Stimulated activated CD4-positive, alpha-beta T cell treated with anti-CD3 and anti-CD28 coated beads, Interleukin-4, amount 100 ng/mL, for 24 hours (primary cell): ENCODE results near the gene ADAMTSL5.
"Not testable (repeated sequence)": the region's sequence is repeated elsewhere in the genome, so short reads cannot be mapped to it uniquely, and the experiment has no call there.

Experiments used
- DNase-seq: peaks from one replicate; pipeline ENCODE4 v3.0.0-alpha.2; 2020

The ADAMTSL5 gene

GRCh38 chr19:1528596-1529429 lies 16.0 kb upstream of the ADAMTSL5 start:
- DNase-seq, result no peak

- no peak for DNase-seq
Measured at GRCh38 chr19:1527650-1528309, 15.0 kb upstream of the ADAMTSL5 start.

- DNase-seq, result no peak
Measured at GRCh38 chr19:1526979-1527649, 14.3 kb upstream of the ADAMTSL5 start.

GRCh38 chr19:1526066-1526778 lies 13.4 kb upstream of the ADAMTSL5 start:
- DNase-seq, result no peak

GRCh38 chr19:1525343-1525742 lies 12.5 kb upstream of the ADAMTSL5 start:
- no peak for DNase-seq

GRCh38 chr19:1524972-1525325 lies 12.1 kb upstream of the ADAMTSL5 start:
- DNase-seq, result no peak

- no peak for DNase-seq
Measured at GRCh38 chr19:1524287-1524971, 11.6 kb upstream of the ADAMTSL5 start.

GRCh38 chr19:1523412-1524286 lies 10.8 kb upstream of the ADAMTSL5 start, which contains the start of gene PLK5:
Gene PLK5, plus strand, starts transcription at chr19:1524077. Its CDS starts 2,920 bp downstream, at chr19:1526997.
- DNase-seq, result no peak

GRCh38 chr19:1522838-1523237 lies 10.0 kb upstream of the ADAMTSL5 start:
- DNase-seq, result no peak

GRCh38 chr19:1522061-1522460 lies 9.2 kb upstream of the ADAMTSL5 start:
- DNase-seq, result no peak

GRCh38 chr19:1521636-1522035 lies 8.8 kb upstream of the ADAMTSL5 start:
- DNase-seq, result no peak

GRCh38 chr19:1520203-1520780 lies 7.5 kb upstream of the ADAMTSL5 start:
- no peak for DNase-seq

- DNase-seq, result not testable (repeated sequence)
Measured at GRCh38 chr19:1519802-1520201, 7.0 kb upstream of the ADAMTSL5 start.

- no peak for DNase-seq
Measured at GRCh38 chr19:1518471-1518870, 5.7 kb upstream of the ADAMTSL5 start.

- no peak for DNase-seq
Measured at GRCh38 chr19:1516395-1516753, 3.6 kb upstream of the ADAMTSL5 start.

- no peak for DNase-seq
Measured at GRCh38 chr19:1514986-1515721, 2.3 kb upstream of the ADAMTSL5 start.

GRCh38 chr19:1514295-1514661 lies 1.5 kb upstream of the ADAMTSL5 start:
- no peak for DNase-seq

GRCh38 chr19:1513499-1514294 lies 878 bp upstream of the ADAMTSL5 start:
- peak; percentile 70 for DNase-seq
